ENCODE measurements around the gene TMEM81. TPM values are rescaled to one million over a fixed set of nuclear protein-coding genes. Genes with fewer than 3 reads are reported as not detected.

Gene TMEM81
- total RNA-seq, 2 donors from 2014 or later: 2.4 to 2.9 TPM

DNA sequence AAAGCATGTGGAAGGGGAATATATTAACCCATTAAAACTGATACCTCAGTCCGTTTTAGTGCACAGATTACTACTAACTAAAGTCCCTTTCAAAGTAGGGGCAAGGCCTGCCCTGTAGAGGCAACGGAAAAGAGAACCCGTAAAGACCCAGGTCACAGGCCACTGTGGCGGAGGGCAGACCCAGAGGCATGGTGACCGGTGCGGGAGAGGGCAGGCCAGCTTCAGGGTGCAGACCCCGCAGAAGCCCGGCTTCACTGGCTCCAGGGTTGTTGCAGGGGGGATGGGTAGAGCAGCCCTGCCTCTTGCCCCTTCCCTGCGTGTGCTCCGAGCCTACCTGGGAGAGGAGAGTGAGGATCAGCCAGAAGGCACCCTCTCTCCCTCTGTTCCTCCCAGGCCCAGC, 23.5 kb downstream of the TMEM81 start:
- no peak overlapping the region for H3K27ac ChIP-seq
- DNase-seq (ENCODE audit: low spot score): no peak
- no peaks in the 10 kb centered on the region for H3K36me3 ChIP-seq
- H3K27me3 ChIP-seq: no peaks in the 10 kb centered on the region
- no peaks in the 10 kb centered on the region for H3K9me3 ChIP-seq
- no peak overlapping the region for H3K4me3 ChIP-seq
- no peak for TF ChIP-seq CTCF (IDR thresholded peaks at IDR 0.05)
- H3K4me1 ChIP-seq: peaks cover 0 to 8% of the 10 kb centered on the region in 2 donors

DNA sequence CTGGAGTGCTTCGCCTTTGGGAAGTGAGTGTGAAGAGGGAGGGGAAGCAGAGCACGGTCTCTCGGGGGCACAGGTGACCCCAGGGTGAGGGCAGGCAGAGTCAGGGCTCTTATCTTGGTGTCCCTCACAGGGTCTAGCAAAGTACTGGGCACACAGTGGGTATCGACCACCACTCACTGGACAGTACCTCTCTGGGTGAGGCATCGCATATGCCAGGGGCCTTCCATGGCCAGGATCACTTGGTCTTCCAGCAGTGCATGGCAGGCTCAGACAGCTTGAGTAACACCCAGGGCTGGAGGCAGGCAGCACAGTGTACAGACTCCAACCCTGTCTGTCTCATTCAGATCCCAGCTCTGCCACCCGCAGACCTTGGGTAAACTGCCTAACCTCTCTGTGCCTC, 24.6 kb downstream of the TMEM81 start:
- Histone ChIP-seq H3K4me1 (peaks cover 0 to 8% of the 10 kb centered on the region in 2 donors), H3K27ac (no peak overlapping the region), H3K4me3 (no peak overlapping the region), H3K9me3 (no peaks in the 10 kb centered on the region), H3K27me3 (no peaks in the 10 kb centered on the region), H3K36me3 (no peaks in the 10 kb centered on the region)
- no peak for TF ChIP-seq CTCF (IDR thresholded peaks at IDR 0.05)
- DNase-seq (ENCODE audit: low spot score): no peak

DNA sequence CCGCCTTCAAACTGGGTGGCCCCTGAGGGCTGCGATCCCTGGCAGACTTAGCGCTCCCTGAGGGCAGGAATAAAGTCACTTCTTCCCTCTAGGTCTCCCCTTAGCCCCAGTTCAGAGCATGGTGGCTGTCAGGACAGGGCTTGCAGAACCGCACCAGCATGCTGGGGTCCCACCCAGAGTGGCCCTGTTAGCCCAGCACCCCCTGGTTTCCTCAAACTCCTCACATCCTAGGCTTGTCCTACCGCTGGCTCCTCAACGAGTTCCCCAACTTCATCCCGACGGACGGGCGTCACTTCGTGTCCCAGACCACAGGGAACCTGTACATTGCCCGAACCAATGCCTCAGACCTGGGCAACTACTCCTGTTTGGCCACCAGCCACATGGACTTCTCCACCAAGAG, 25.4 kb downstream of the TMEM81 start:
- no peaks in the 10 kb centered on the region for H3K9me3 ChIP-seq
- no peaks in the 10 kb centered on the region for H3K27me3 ChIP-seq
- no peak for TF ChIP-seq CTCF (IDR thresholded peaks at IDR 0.05)
- H3K4me1 ChIP-seq: peaks cover 0 to 8% of the 10 kb centered on the region in 2 donors
- no peak overlapping the region for H3K27ac ChIP-seq
- no peak overlapping the region for H3K4me3 ChIP-seq
- no peak for DNase-seq (ENCODE audit: low spot score)
- H3K36me3 ChIP-seq: no peaks in the 10 kb centered on the region

- no peak overlapping the region for H3K4me3 ChIP-seq
- DNase-seq (ENCODE audit: low spot score): no peak
These were observed 26.3 kb downstream of the TMEM81 start for GRCh38 chr1:205057808-205058575.

DNA sequence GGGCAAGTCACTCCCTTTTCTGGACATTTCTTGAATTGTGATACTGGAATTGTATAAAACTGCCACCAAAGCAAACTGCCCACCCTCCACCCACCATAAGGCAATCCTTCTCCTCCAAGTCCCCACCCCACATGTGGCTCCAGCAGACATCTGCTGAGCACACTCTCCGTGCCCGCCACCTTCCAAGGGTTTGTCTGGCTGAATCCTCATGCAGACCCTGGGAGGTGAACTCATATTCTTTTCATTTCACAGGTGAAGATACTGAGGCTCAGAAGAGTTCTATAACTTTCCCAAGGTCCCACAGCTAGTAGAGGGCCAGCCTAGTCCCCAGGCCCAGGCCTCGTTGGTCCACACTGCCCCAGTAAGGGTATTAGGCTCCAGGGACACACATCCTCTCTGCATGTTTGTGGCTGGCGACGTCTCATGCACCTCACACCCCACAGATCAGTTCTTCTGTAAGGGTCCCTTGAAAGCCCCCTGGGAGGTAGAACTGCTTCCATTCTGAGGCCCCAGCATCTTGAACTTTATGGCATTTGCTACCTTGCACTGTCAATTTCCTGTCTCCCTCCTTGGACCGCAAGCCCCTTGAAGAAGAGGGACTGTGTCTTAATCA, 27.2 kb downstream of the TMEM81 start:
- Histone ChIP-seq H3K27ac (no peak overlapping the region), H3K36me3 (no peaks in the 10 kb centered on the region), H3K4me1 (peaks cover 0 to 8% of the 10 kb centered on the region in 2 donors), H3K9me3 (no peaks in the 10 kb centered on the region), H3K4me3 (no peak overlapping the region), H3K27me3 (no peaks in the 10 kb centered on the region)
- no peak for TF ChIP-seq CTCF (IDR thresholded peaks at IDR 0.05)
- no peak for DNase-seq (ENCODE audit: low spot score)

More at GRCh38 chr1:205057808-205058575, 26.3 kb downstream of the TMEM81 start:
- H3K27ac ChIP-seq: no peak overlapping the region
- H3K9me3 ChIP-seq: no peaks in the 10 kb centered on the region
- TF ChIP-seq CTCF (IDR thresholded peaks at IDR 0.05): no peak
- H3K4me1 ChIP-seq: peaks cover 0 to 8% of the 10 kb centered on the region in 2 donors
- no peaks in the 10 kb centered on the region for H3K27me3 ChIP-seq
- H3K36me3 ChIP-seq: no peaks in the 10 kb centered on the region
